ENCODE measurements around the gene FAM174C.

Gene FAM174C

GRCh38 chr19:1249298-1249989 lies 25.9 kb upstream of the FAM174C start:
- DNase-seq, result peak; percentile 50 to 97 (median 88)

- DNase-seq, result no peak
Measured at GRCh38 chr19:1249990-1250436, 25.3 kb upstream of the FAM174C start.

- peak in 43 of 51 donors; percentile 30 to 82 (median 55) for DNase-seq
Measured at GRCh38 chr19:1250437-1251260, 24.7 kb upstream of the FAM174C start.

- peak in 38 of 51 donors; percentile 32 to 88 (median 56) for DNase-seq
Measured at GRCh38 chr19:1251330-1252220, 23.8 kb upstream of the FAM174C start.

GRCh38 chr19:1252221-1252820 lies 23.0 kb upstream of the FAM174C start:
- DNase-seq, result peak in 50 of 51 donors; percentile 58 to 99 (median 86)

GRCh38 chr19:1252821-1253513 lies 22.4 kb upstream of the FAM174C start:
- peak; percentile 58 to 99 (median 90) for DNase-seq

- no peak for DNase-seq
Measured at GRCh38 chr19:1253514-1254080, 21.7 kb upstream of the FAM174C start.

GRCh38 chr19:1254081-1254527 lies 21.2 kb upstream of the FAM174C start:
- DNase-seq, result peak in 30 of 51 donors; percentile 19 to 78 (median 48)

- DNase-seq, result peak in 1 of 51 donors; percentile 40
Measured at GRCh38 chr19:1254530-1255185, 20.7 kb upstream of the FAM174C start.

GRCh38 chr19:1255186-1256161 lies 19.9 kb upstream of the FAM174C start:
- DNase-seq, result peak in 49 of 51 donors; percentile 14 to 89 (median 75)

- peak in 1 of 51 donors; percentile 12 for DNase-seq
Measured at GRCh38 chr19:1256646-1257474, 18.5 kb upstream of the FAM174C start.

- DNase-seq, result no peak
Measured at GRCh38 chr19:1257475-1258162, 17.7 kb upstream of the FAM174C start.

- no peak for DNase-seq
Measured at GRCh38 chr19:1258163-1258492, 17.2 kb upstream of the FAM174C start.

- peak in 1 of 51 donors; percentile 33 for DNase-seq
Measured at GRCh38 chr19:1258707-1259205, 16.6 kb upstream of the FAM174C start.

GRCh38 chr19:1259206-1259875 lies 16.0 kb upstream of the FAM174C start:
- peak in 11 of 51 donors; percentile 21 to 51 (median 38) for DNase-seq

Measured in hypothalamus (tissue), 51 donors.